Erythroblast (primary cell): Measurements from ENCODE around the gene TIMP1.
A peak's percentile ranks its signal among the peaks of the same experiment; 100 is the strongest.

Source experiments
- DNase-seq, 2 experiments: peaks; one replicate each; lab custom pipeline; 2025; lab: John Stamatoyannopoulos, UW
- GATA1 ChIP-seq: IDR thresholded peaks from 2 replicates; pipeline ENCODE4 v1.6.1; 2011; ENCODE audit warnings: low read depth, mild to moderate bottlenecking, control low read depth, low read length, moderate library complexity
- POLR2A ChIP-seq: IDR thresholded peaks from 2 replicates; pipeline ENCODE4 v1.6.1; 2011; ENCODE audit warnings: mild to moderate bottlenecking, low read length

Gene TIMP1

GRCh38 chrX:47566841-47567240 lies 15.4 kb upstream of the TIMP1 start:
- no peak for TF ChIP-seq POLR2A
- DNase-seq: no peak

GRCh38 chrX:47568656-47569295 lies 13.5 kb upstream of the TIMP1 start:
- TF ChIP-seq POLR2A: no peak
- TF ChIP-seq GATA1: no peak
- peak; percentile 55 to 63 for DNase-seq

- TF ChIP-seq POLR2A (no peak), GATA1 (no peak)
- no peak for DNase-seq
Observed at GRCh38 chrX:47570794-47571193, 11.4 kb upstream of the TIMP1 start.

GRCh38 chrX:47571215-47571614 lies 11.0 kb upstream of the TIMP1 start:
- TF ChIP-seq POLR2A (no peak), GATA1 (no peak)
- no peak for DNase-seq

- no peak for DNase-seq
- TF ChIP-seq GATA1: no peak
- no peak for TF ChIP-seq POLR2A
Observed at GRCh38 chrX:47571896-47572295, 10.3 kb upstream of the TIMP1 start.

- no peak for DNase-seq
- TF ChIP-seq GATA1 (no peak), POLR2A (peak; percentile 21)
Observed at GRCh38 chrX:47572773-47573340, 9.4 kb upstream of the TIMP1 start.

GRCh38 chrX:47573341-47574075 lies 8.7 kb upstream of the TIMP1 start:
- DNase-seq: no peak
- TF ChIP-seq GATA1: no peak
- no peak for TF ChIP-seq POLR2A

- no peak for DNase-seq
- TF ChIP-seq GATA1 (no peak), POLR2A (no peak)
Observed at GRCh38 chrX:47574076-47574546, 8.1 kb upstream of the TIMP1 start.

GRCh38 chrX:47574547-47575301 lies 7.5 kb upstream of the TIMP1 start:
- peak; percentile 71 to 82 for DNase-seq
- no peak for TF ChIP-seq GATA1
- TF ChIP-seq POLR2A: no peak

- DNase-seq: no peak
- TF ChIP-seq GATA1 (no peak), POLR2A (no peak)
Observed at GRCh38 chrX:47576021-47576898, 6.0 kb upstream of the TIMP1 start.

GRCh38 chrX:47577424-47577823 lies 4.8 kb upstream of the TIMP1 start:
- no peak for DNase-seq
- TF ChIP-seq POLR2A: no peak
- no peak for TF ChIP-seq GATA1

GRCh38 chrX:47577901-47578300 lies 4.3 kb upstream of the TIMP1 start:
- no peak for TF ChIP-seq GATA1
- TF ChIP-seq POLR2A: no peak

GRCh38 chrX:47578692-47579091 lies 3.5 kb upstream of the TIMP1 start:
- TF ChIP-seq GATA1 (no peak), POLR2A (no peak)
- DNase-seq: no peak

More at GRCh38 chrX:47577901-47578300, 4.3 kb upstream of the TIMP1 start:
- DNase-seq: no peak
